ENCODE measurements around the gene MDFIC. TPM values are rescaled to one million over a fixed set of nuclear protein-coding genes. Genes with fewer than 3 reads are reported as not detected.

MDFIC gene
- polyA plus RNA-seq, 1 of the 3 experiments (the other 2 are of a cell fraction) = 2.8 TPM

- no peak for DNase-seq
These were observed 54.8 kb downstream of the MDFIC start for GRCh38 chr7:114976666-114977065.

More at GRCh38 chr7:114976666-114977065, 54.8 kb downstream of the MDFIC start:
- no peaks in the 10 kb centered on the region; a peak in 2 of 4 replicates for H3K4me1 ChIP-seq (ENCODE audit: control insufficient read depth in 1 of 2, insufficient read depth in 2 of 2, low read depth in 1 of 2, low read length in 1 of 2)
- no peak overlapping the region for H2AFZ ChIP-seq (ENCODE audit: low read depth)
- 9% methylated on average over 4 of the region's 4 CpGs for WGBS (ENCODE audit: low lambda C conversion rate)
- no peak overlapping the region for H3K4me2 ChIP-seq
- H3K27me3 ChIP-seq (ENCODE audit: insufficient read depth) = no peaks in the 10 kb centered on the region; the same call in 1 of the 2 replicates
- CTCF ChIA-PET = no interaction called here
- H3K9me2 ChIP-seq = no peaks in the 10 kb centered on the region
- no peaks in the 10 kb centered on the region for H3F3A ChIP-seq (replicated peaks; ENCODE audit: insufficient read depth)
- H3K9me3 ChIP-seq = no peaks in the 10 kb centered on the region
- no peak overlapping the region for H3K4me3 ChIP-seq (ENCODE audit: low read depth in 2 of 2, low read length in 1 of 2)
- no peak overlapping the region for H3K27ac ChIP-seq (ENCODE audit: low read depth in 2 of 2, low read length in 1 of 2)
- H3K36me3 ChIP-seq (replicated peaks in 1 of 2; ENCODE audit: control insufficient read depth in 1 of 2, insufficient read depth in 2 of 2, low read length in 1 of 2) = no peaks in the 10 kb centered on the region
- no peaks in the 10 kb centered on the region for H4K20me1 ChIP-seq (ENCODE audit: insufficient read depth)
- H3K79me2 ChIP-seq (ENCODE audit: insufficient read depth) = no peaks in the 10 kb centered on the region
- no peak overlapping the region for H3K9ac ChIP-seq
- POLR2A ChIA-PET = no interaction called here
- TF ChIP-seq USF1 (IDR thresholded peaks at IDR 0.05; ENCODE audit: borderline replicate concordance, low read depth) = no peak
- TF ChIP-seq FOSL2 (IDR thresholded peaks at IDR 0.05; ENCODE audit: borderline replicate concordance, low read depth) = no peak
- TF ChIP-seq RXRA (IDR thresholded peaks at IDR 0.05; ENCODE audit: borderline replicate concordance, low read depth) = no peak
- TF ChIP-seq EP300 (IDR thresholded peaks at IDR 0.05; ENCODE audit: borderline replicate concordance in 1 of 2, low read depth in 1 of 2, low read length in 1 of 2) = no peak
- no peak for TF ChIP-seq EZH2phosphoT487 (IDR thresholded peaks at IDR 0.05; ENCODE audit: borderline replicate concordance, low read depth)
- TF ChIP-seq ELF1 (IDR thresholded peaks at IDR 0.05) = no peak
- no peak for TF ChIP-seq CTCF (IDR thresholded peaks at IDR 0.05)
- TF ChIP-seq NRF1 (IDR thresholded peaks at IDR 0.05; ENCODE audit: low read depth, low read length) = no peak
- no peak for TF ChIP-seq RCOR1 (IDR thresholded peaks at IDR 0.05; ENCODE audit: low read length)
- TF ChIP-seq RFX5 (IDR thresholded peaks at IDR 0.05; ENCODE audit: low read length) = no peak
- no peak for TF ChIP-seq TAF1 (IDR thresholded peaks at IDR 0.05; ENCODE audit: borderline replicate concordance, low read depth, low read length)
- no peak for TF ChIP-seq MXI1 (IDR thresholded peaks at IDR 0.05; ENCODE audit: low read depth, low read length)
- no peak for TF ChIP-seq ZBTB33 (IDR thresholded peaks at IDR 0.05; ENCODE audit: borderline replicate concordance, low read depth)
- TF ChIP-seq POLR2AphosphoS5 (IDR thresholded peaks at IDR 0.05; ENCODE audit: low read depth, low read length) = no peak
- no peak for TF ChIP-seq MAX (IDR thresholded peaks at IDR 0.05; ENCODE audit: low read depth)
- TF ChIP-seq FOXM1 (IDR thresholded peaks at IDR 0.05; ENCODE audit: low read depth) = no peak
- TF ChIP-seq REST (IDR thresholded peaks at IDR 0.05; ENCODE audit: low read depth, low read length) = no peak
